Osteocyte (in vitro differentiated cells): ENCODE data around the gene SERPINI1. TPM values are rescaled to one million over a fixed set of nuclear protein-coding genes. Genes with fewer than 3 reads are reported as not detected.
"Not testable (repeated sequence)": the region's sequence is repeated elsewhere in the genome, so short reads cannot be mapped to it uniquely, and the experiment has no call there.

Experiments used
- DNase-seq: peaks from one replicate; pipeline ENCODE4 v3.0.0; 2021; ENCODE audit warnings: mixed read lengths; ENCODE audit not compliant: unreplicated experiment; ENCODE audit errors: extremely low spot score
- H3K27ac Mint-ChIP-seq: one replicate; pipeline ENCODE4 v1.8.0; 2021; ENCODE audit warnings: mild to moderate bottlenecking, mixed read lengths; ENCODE audit not compliant: unreplicated experiment
- H3K27me3 Mint-ChIP-seq: one replicate; pipeline ENCODE4 v1.8.0; 2021; ENCODE audit warnings: mixed read lengths; ENCODE audit not compliant: unreplicated experiment
- H3K36me3 Mint-ChIP-seq: one replicate; pipeline ENCODE4 v1.8.0; 2021; ENCODE audit warnings: mixed read lengths; ENCODE audit not compliant: unreplicated experiment
- H3K4me1 Mint-ChIP-seq: one replicate; pipeline ENCODE4 v1.8.0; 2021; ENCODE audit warnings: mixed read lengths; ENCODE audit not compliant: unreplicated experiment
- H3K4me3 Mint-ChIP-seq: one replicate; pipeline ENCODE4 v1.8.0; 2021; ENCODE audit warnings: mild to moderate bottlenecking, moderate library complexity, mixed read lengths; ENCODE audit not compliant: unreplicated experiment
- H3K9me3 Mint-ChIP-seq: one replicate; pipeline ENCODE4 v1.8.0; 2021; ENCODE audit warnings: mixed read lengths; ENCODE audit not compliant: unreplicated experiment
- total RNA-seq: library from RNA; stranded (reverse); gene quantifications from 2 replicates; pipeline ENCODE4 v1.2.1, GENCODE V29; 2021
- TF ChIP-seq, protein P1 (sequence below): fragments of 200-600 bp; sonication (generic); IDR thresholded peaks from 2 replicates; pipeline ENCODE4 v1.5.0; 2021; ENCODE audit warnings: antibody characterized with exemption, mild to moderate bottlenecking, moderate library complexity

Gene SERPINI1
- total RNA-seq, 1 donor from 2014 or later: 0.35 TPM

GRCh38 chr3:167816953-167817352 is 81.4 kb downstream of the SERPINI1 start:
- H3K27me3 Mint-ChIP-seq: no peaks in the 10 kb centered on the region
- H3K36me3 Mint-ChIP-seq: no peaks in the 10 kb centered on the region
- H3K4me1 Mint-ChIP-seq: no peaks in the 10 kb centered on the region
- TF ChIP-seq, protein P1, sequence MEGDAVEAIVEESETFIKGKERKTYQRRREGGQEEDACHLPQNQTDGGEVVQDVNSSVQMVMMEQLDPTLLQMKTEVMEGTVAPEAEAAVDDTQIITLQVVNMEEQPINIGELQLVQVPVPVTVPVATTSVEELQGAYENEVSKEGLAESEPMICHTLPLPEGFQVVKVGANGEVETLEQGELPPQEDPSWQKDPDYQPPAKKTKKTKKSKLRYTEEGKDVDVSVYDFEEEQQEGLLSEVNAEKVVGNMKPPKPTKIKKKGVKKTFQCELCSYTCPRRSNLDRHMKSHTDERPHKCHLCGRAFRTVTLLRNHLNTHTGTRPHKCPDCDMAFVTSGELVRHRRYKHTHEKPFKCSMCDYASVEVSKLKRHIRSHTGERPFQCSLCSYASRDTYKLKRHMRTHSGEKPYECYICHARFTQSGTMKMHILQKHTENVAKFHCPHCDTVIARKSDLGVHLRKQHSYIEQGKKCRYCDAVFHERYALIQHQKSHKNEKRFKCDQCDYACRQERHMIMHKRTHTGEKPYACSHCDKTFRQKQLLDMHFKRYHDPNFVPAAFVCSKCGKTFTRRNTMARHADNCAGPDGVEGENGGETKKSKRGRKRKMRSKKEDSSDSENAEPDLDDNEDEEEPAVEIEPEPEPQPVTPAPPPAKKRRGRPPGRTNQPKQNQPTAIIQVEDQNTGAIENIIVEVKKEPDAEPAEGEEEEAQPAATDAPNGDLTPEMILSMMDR: no peak
- H3K27ac Mint-ChIP-seq: no peak overlapping the region
- DNase-seq: no peak
- no peaks in the 10 kb centered on the region for H3K9me3 Mint-ChIP-seq
- no peak overlapping the region for H3K4me3 Mint-ChIP-seq

DNA sequence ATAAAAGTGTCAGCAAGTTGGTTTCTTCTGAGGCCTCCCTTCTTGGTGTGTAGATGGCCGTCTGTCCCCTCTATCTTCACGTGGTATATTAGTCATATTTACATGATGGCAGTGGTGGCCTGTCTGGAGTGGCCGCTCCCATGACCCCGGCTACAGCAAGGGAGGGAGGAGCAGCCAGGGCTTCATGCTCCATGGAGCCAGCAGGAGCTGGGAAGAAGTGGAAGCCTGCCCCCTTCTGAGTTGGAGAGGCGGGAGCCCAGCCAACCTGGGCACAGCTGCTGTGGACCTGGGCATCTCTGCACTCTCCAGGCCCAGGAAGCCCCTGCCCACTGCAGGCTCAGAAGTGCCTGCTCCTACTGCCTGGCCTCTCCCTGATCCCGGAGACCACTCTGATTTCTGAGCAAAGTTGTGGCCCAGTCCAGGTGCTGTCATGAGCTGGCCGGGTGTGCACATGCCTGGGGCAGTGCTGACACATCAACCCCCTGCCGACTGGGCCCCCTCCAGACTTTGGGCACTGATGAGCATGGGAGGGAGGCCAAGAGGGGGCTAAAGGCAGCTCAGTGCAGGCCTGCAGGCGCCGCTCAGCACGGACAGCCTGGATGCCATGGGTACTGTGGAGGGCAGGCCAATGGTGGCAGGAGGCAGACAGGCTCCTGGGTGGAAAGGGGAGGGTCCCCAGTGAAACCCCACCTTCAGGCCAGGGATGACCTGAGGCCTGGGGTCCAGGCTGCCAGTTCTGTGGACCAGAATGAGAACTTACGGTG is 84.8 kb downstream of the SERPINI1 start:
- Mint-ChIP-seq H3K9me3 (no peaks in the 10 kb centered on the region), H3K4me1 (no peaks in the 10 kb centered on the region)

DNA sequence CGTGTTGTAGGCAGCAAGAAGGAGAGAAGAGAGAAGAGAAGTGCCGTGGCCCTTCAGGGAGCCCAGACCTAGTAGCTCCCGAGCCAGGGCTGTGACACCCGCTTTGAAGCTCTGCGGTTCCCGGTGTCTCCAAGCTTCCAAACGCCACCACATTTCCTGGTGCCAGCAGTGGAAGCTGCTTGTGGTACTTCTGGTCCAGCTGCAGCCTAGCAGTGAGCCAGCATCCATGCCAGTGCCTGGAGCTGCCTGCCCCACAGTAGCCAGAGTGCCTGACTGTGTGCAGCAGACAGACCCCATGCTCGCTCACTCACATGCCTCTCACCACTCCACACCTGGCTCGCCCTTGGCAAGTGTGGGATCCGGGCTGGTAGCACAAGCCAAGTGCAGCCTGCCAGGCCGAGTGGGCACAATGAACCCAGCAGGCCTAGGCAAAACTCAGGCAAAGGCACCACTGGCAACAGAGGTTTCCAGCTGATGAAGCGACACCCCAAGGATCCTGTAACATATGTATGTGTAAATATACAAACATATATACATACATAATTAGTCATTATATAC is 85.8 kb downstream of the SERPINI1 start:
- Mint-ChIP-seq H3K27ac (no peak overlapping the region), H3K36me3 (no peaks in the 10 kb centered on the region), H3K27me3 (peaks cover 9% of the 10 kb centered on the region), H3K9me3 (no peaks in the 10 kb centered on the region), H3K4me1 (no peaks in the 10 kb centered on the region), H3K4me3 (no peak overlapping the region)
- TF ChIP-seq, protein P1: no peak
- DNase-seq: no peak

More for the DNA sequence above, 84.8 kb downstream of the SERPINI1 start:
- TF ChIP-seq, protein P1: no peak
- Mint-ChIP-seq H3K4me3 (no peak overlapping the region), H3K27me3 (peaks cover 9% of the 10 kb centered on the region), H3K36me3 (no peaks in the 10 kb centered on the region), H3K27ac (no peak overlapping the region)
- DNase-seq: no peak

DNA sequence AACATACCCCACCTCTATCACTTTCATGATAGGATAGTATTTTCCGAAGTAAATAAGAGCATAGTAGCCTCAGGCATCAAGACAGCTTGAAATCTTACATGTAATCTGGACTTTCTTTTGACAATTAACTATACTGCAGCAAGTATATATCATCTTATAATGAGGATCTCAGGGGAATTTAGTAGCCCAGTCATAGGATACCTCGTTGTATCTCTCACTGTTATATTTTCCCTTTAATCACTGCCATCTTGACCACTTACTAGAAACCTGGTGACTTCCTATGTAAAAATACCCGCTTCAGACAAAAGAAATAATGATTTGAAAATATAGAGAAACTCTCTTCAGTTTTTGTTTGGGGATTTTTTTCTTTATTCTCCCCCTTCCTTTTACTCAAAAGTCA is 88.2 kb downstream of the SERPINI1 start:
- H3K27me3 Mint-ChIP-seq: peaks cover 9% of the 10 kb centered on the region
- no peaks in the 10 kb centered on the region for H3K36me3 Mint-ChIP-seq
- no peak for DNase-seq
- H3K4me1 Mint-ChIP-seq: no peaks in the 10 kb centered on the region
- no peaks in the 10 kb centered on the region for H3K9me3 Mint-ChIP-seq
- no peak overlapping the region for H3K27ac Mint-ChIP-seq
- H3K4me3 Mint-ChIP-seq: no peak overlapping the region
- TF ChIP-seq, protein P1: no peak

- not testable (repeated sequence) for H3K27ac Mint-ChIP-seq, H3K4me1 Mint-ChIP-seq, H3K36me3 Mint-ChIP-seq, H3K9me3 Mint-ChIP-seq, DNase-seq, H3K4me3 Mint-ChIP-seq
- H3K27me3 Mint-ChIP-seq: peaks cover 21% of the 10 kb centered on the region
Measured at GRCh38 chr3:167827588-167827987, 92.1 kb downstream of the SERPINI1 start.
